ENCODE results near the gene ACVR1. TPM values are rescaled to one million over a fixed set of nuclear protein-coding genes. Genes with fewer than 3 reads are reported as not detected.

Gene ACVR1
- total and polyA plus RNA-seq, 9 donors, result 16.1 to 36.9 (median 30.4) TPM

GRCh38 chr2:157805519-157805918 lies 70.6 kb downstream of the ACVR1 start:
- Histone ChIP-seq H3K27ac (ENCODE audit: low read length) (no peak overlapping the region), H3K36me3 (ENCODE audit: control insufficient read depth, insufficient read depth, low read length) (peaks cover 3% of the 10 kb centered on the region), H3K4me1 (ENCODE audit: control insufficient read depth, insufficient read depth, low read length) (peaks cover 13% of the 10 kb centered on the region), H3K4me3 (ENCODE audit: low read length) (no peak overlapping the region), H3K9me3 (replicated peaks; ENCODE audit: control insufficient read depth, low read depth, low read length) (no peaks in the 10 kb centered on the region), H3K27me3 (ENCODE audit: control insufficient read depth, insufficient read depth, low read length) (no peaks in the 10 kb centered on the region)
- DNase-seq, result no peak
- WGBS (ENCODE audit: insufficient coverage), result no CpG with 5 or more reads among the region's 3 CpGs

- Histone ChIP-seq H3K9me3 (replicated peaks; ENCODE audit: control insufficient read depth, low read depth, low read length) (no peaks in the 10 kb centered on the region), H3K4me1 (ENCODE audit: control insufficient read depth, insufficient read depth, low read length) (peaks cover 9% of the 10 kb centered on the region), H3K27me3 (ENCODE audit: control insufficient read depth, insufficient read depth, low read length) (no peaks in the 10 kb centered on the region), H3K27ac (ENCODE audit: low read length) (peak overlapping the region; percentile 8), H3K36me3 (ENCODE audit: control insufficient read depth, insufficient read depth, low read length) (no peaks in the 10 kb centered on the region), H3K4me3 (ENCODE audit: low read length) (no peak overlapping the region)
- DNase-seq, result no peak
- no CpG with 5 or more reads among the region's 5 CpGs for WGBS (ENCODE audit: insufficient coverage)
Observed at GRCh38 chr2:157804355-157804754, 71.8 kb downstream of the ACVR1 start.

GRCh38 chr2:157803952-157804351 lies 72.2 kb downstream of the ACVR1 start:
- H3K36me3 ChIP-seq (ENCODE audit: control insufficient read depth, insufficient read depth, low read length), result no peaks in the 10 kb centered on the region
- DNase-seq, result peak; percentile 65
- H3K9me3 ChIP-seq (replicated peaks; ENCODE audit: control insufficient read depth, low read depth, low read length), result no peaks in the 10 kb centered on the region
- H3K4me3 ChIP-seq (ENCODE audit: low read length), result no peak overlapping the region
- peaks cover 9% of the 10 kb centered on the region for H3K4me1 ChIP-seq (ENCODE audit: control insufficient read depth, insufficient read depth, low read length)
- no CpG with 5 or more reads among the region's 3 CpGs for WGBS (ENCODE audit: insufficient coverage)
- H3K27me3 ChIP-seq (ENCODE audit: control insufficient read depth, insufficient read depth, low read length), result no peaks in the 10 kb centered on the region
- peak overlapping the region; percentile 8 for H3K27ac ChIP-seq (ENCODE audit: low read length)

- WGBS (ENCODE audit: insufficient coverage), result no CpG with 5 or more reads among the region's 4 CpGs
- Histone ChIP-seq H3K4me3 (ENCODE audit: low read length) (no peak overlapping the region), H3K9me3 (replicated peaks; ENCODE audit: control insufficient read depth, low read depth, low read length) (no peaks in the 10 kb centered on the region), H3K27ac (ENCODE audit: low read length) (no peak overlapping the region), H3K4me1 (ENCODE audit: control insufficient read depth, insufficient read depth, low read length) (peaks cover 9% of the 10 kb centered on the region), H3K27me3 (ENCODE audit: control insufficient read depth, insufficient read depth, low read length) (no peaks in the 10 kb centered on the region), H3K36me3 (ENCODE audit: control insufficient read depth, insufficient read depth, low read length) (no peaks in the 10 kb centered on the region)
- DNase-seq, result peak; percentile 86
Observed at GRCh38 chr2:157803476-157803875, 72.7 kb downstream of the ACVR1 start.

- H3K9me3 ChIP-seq (replicated peaks; ENCODE audit: control insufficient read depth, low read depth, low read length), result no peaks in the 10 kb centered on the region
- DNase-seq, result no peak
- H3K27me3 ChIP-seq (ENCODE audit: control insufficient read depth, insufficient read depth, low read length), result no peaks in the 10 kb centered on the region
- WGBS (ENCODE audit: insufficient coverage), result no CpG with 5 or more reads among the region's 5 CpGs
- no peaks in the 10 kb centered on the region for H3K4me1 ChIP-seq (ENCODE audit: control insufficient read depth, insufficient read depth, low read length)
- H3K36me3 ChIP-seq (ENCODE audit: control insufficient read depth, insufficient read depth, low read length), result peaks cover 3% of the 10 kb centered on the region
- H3K27ac ChIP-seq (ENCODE audit: low read length), result no peak overlapping the region
- no peak overlapping the region for H3K4me3 ChIP-seq (ENCODE audit: low read length)
Observed at GRCh38 chr2:157800838-157801495, 75.2 kb downstream of the ACVR1 start.

- H3K27me3 ChIP-seq (ENCODE audit: control insufficient read depth, insufficient read depth, low read length), result no peaks in the 10 kb centered on the region
- no peak overlapping the region for H3K4me3 ChIP-seq (ENCODE audit: low read length)
- H3K27ac ChIP-seq (ENCODE audit: low read length), result no peak overlapping the region
- no peaks in the 10 kb centered on the region for H3K9me3 ChIP-seq (replicated peaks; ENCODE audit: control insufficient read depth, low read depth, low read length)
- no peak for DNase-seq
- peaks cover 3% of the 10 kb centered on the region for H3K36me3 ChIP-seq (ENCODE audit: control insufficient read depth, insufficient read depth, low read length)
- H3K4me1 ChIP-seq (ENCODE audit: control insufficient read depth, insufficient read depth, low read length), result peaks cover 20% of the 10 kb centered on the region
Observed at GRCh38 chr2:157793053-157793612, 83.0 kb downstream of the ACVR1 start.

GRCh38 chr2:157792335-157793052 lies 83.6 kb downstream of the ACVR1 start:
- peaks cover 1% of the 10 kb centered on the region for H3K36me3 ChIP-seq (ENCODE audit: control insufficient read depth, insufficient read depth, low read length)
- WGBS (ENCODE audit: insufficient coverage), result 80% methylated on average over 1 of the region's 3 CpGs
- no peak overlapping the region for H3K27ac ChIP-seq (ENCODE audit: low read length)
- no peak overlapping the region for H3K4me3 ChIP-seq (ENCODE audit: low read length)
- H3K27me3 ChIP-seq (ENCODE audit: control insufficient read depth, insufficient read depth, low read length), result no peaks in the 10 kb centered on the region
- no peak for DNase-seq
- peaks cover 22% of the 10 kb centered on the region for H3K4me1 ChIP-seq (ENCODE audit: control insufficient read depth, insufficient read depth, low read length)
- no peaks in the 10 kb centered on the region for H3K9me3 ChIP-seq (replicated peaks; ENCODE audit: control insufficient read depth, low read depth, low read length)

GRCh38 chr2:157790780-157791179 lies 85.3 kb downstream of the ACVR1 start:
- Histone ChIP-seq H3K9me3 (replicated peaks; ENCODE audit: control insufficient read depth, low read depth, low read length) (no peaks in the 10 kb centered on the region), H3K27ac (ENCODE audit: low read length) (peak overlapping the region; percentile 83), H3K36me3 (ENCODE audit: control insufficient read depth, insufficient read depth, low read length) (no peaks in the 10 kb centered on the region), H3K4me3 (ENCODE audit: low read length) (no peak overlapping the region), H3K27me3 (ENCODE audit: control insufficient read depth, insufficient read depth, low read length) (no peaks in the 10 kb centered on the region), H3K4me1 (ENCODE audit: control insufficient read depth, insufficient read depth, low read length) (peaks cover 27% of the 10 kb centered on the region)
- 82% methylated on average over 5 of the region's 5 CpGs for WGBS (ENCODE audit: insufficient coverage)
- DNase-seq, result peak; percentile 27

GRCh38 chr2:157789933-157790511 lies 86.1 kb downstream of the ACVR1 start:
- H3K27me3 ChIP-seq (ENCODE audit: control insufficient read depth, insufficient read depth, low read length), result no peaks in the 10 kb centered on the region

GRCh38 chr2:157789256-157789655 lies 86.9 kb downstream of the ACVR1 start:
- no peaks in the 10 kb centered on the region for H3K27me3 ChIP-seq (ENCODE audit: control insufficient read depth, insufficient read depth, low read length)
- WGBS (ENCODE audit: insufficient coverage), result 90% methylated on average over 2 of the region's 3 CpGs
- H3K4me1 ChIP-seq (ENCODE audit: control insufficient read depth, insufficient read depth, low read length), result peaks cover 31% of the 10 kb centered on the region
- H3K9me3 ChIP-seq (replicated peaks; ENCODE audit: control insufficient read depth, low read depth, low read length), result no peaks in the 10 kb centered on the region
- peak; percentile 81 for DNase-seq
- H3K4me3 ChIP-seq (ENCODE audit: low read length), result no peak overlapping the region
- H3K36me3 ChIP-seq (ENCODE audit: control insufficient read depth, insufficient read depth, low read length), result no peaks in the 10 kb centered on the region
- peak overlapping the region; percentile 83 for H3K27ac ChIP-seq (ENCODE audit: low read length)

More at GRCh38 chr2:157789933-157790511, 86.1 kb downstream of the ACVR1 start:
- no peaks in the 10 kb centered on the region for H3K36me3 ChIP-seq (ENCODE audit: control insufficient read depth, insufficient read depth, low read length)
- H3K9me3 ChIP-seq (replicated peaks; ENCODE audit: control insufficient read depth, low read depth, low read length), result no peaks in the 10 kb centered on the region
- peak; percentile 87 for DNase-seq
- peak overlapping the region; percentile 83 for H3K27ac ChIP-seq (ENCODE audit: low read length)
- 75% methylated on average over 4 of the region's 4 CpGs for WGBS (ENCODE audit: insufficient coverage)
- H3K4me1 ChIP-seq (ENCODE audit: control insufficient read depth, insufficient read depth, low read length), result peaks cover 31% of the 10 kb centered on the region
- H3K4me3 ChIP-seq (ENCODE audit: low read length), result no peak overlapping the region
